GM19324 (cell line): Measurements from ENCODE around the gene UBE2F.
A peak's percentile ranks its signal among the peaks of the same experiment; 100 is the strongest.

Source experiments
- ATAC-seq: cut with Tn5 transposase; IDR thresholded peaks from one replicate; pipeline ENCODE4 v1.9.1; 2021; ENCODE audit warnings: mild to moderate bottlenecking, moderate library complexity; ENCODE audit not compliant: unreplicated experiment, low FRiP score

Gene UBE2F, protein sequence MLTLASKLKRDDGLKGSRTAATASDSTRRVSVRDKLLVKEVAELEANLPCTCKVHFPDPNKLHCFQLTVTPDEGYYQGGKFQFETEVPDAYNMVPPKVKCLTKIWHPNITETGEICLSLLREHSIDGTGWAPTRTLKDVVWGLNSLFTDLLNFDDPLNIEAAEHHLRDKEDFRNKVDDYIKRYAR

DNA sequence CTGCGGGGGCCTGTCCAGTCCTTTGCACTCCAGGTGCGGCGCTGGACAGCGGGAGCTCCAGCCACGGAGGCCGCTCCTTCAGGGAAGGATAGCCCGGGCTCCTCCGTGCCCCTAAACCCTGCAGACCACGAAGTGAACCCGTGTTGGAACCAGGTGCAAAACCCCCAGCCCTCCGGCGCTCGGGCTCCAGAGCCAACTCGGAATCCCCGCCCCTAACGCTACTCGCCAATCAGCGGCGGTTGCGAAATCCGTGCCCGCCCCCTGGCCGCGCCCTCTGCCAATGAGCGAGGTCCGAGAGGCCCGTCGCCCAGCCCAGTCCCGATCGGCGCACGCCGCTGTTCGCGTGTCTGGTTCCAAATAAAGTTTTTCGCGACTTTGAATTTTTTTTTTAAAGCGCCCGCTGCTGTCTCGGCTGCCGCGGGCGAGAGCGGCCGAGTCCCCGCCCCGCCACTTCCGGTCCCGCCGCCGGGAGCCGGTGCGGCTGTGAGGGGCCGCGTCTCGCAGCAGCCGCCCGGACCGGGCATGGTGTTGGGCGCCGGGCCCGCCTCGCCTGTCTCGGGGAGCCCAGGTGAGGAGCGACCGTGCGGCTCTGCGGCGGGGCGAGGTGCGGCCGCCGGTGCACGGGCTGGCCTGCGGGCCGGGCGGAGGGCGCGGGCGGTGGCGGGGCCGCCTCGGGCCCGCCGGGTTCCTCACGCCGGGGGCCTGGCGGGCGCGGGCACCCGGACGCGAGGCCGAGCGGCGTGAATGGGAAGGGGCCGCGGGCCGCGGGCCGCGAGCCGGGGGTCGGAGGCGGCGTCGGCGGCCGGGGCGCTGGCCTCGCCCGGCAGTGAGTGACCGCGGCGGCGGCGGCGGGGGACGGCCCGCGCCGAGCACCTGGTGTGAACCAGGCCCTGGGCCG, at the start of gene UBE2F:
Gene UBE2F, plus strand, starts transcription at position 450 of the 898 bp plus-strand sequence. CDS start 6,094 bp downstream, outside the sequence.
- ATAC-seq = peak; percentile 95

DNA sequence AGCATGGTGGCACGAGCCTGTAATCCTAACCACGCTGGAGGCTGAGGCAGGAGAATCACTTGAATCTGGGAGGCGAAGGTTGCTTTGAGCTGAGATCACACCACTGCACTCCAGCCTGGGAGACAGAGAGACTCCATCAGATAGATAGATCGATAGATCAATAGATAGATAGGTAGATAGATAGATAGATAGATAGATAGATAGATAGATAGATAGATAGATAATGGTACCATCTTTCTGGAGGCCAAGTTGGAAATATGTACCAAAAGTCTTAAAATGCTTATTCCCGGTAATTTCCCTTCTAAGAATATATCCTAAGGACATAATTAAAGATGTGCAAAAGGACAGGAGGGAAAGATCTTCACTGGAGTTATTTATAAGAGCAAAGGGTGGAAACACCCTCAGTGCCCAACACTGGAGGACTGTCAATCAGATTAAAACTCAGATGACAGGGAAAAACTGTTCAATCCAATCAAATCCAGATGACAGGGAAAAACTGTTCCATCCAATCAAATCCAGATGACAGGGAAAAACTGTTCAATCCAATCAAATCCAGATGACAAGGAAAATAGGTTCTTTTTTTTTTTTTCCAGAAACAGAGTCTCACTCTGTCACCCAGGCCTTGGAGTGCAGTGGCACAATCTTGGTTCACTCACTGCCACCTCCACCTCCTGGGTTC, 49.0 kb upstream of the UBE2F start:
- ATAC-seq = no peak

DNA sequence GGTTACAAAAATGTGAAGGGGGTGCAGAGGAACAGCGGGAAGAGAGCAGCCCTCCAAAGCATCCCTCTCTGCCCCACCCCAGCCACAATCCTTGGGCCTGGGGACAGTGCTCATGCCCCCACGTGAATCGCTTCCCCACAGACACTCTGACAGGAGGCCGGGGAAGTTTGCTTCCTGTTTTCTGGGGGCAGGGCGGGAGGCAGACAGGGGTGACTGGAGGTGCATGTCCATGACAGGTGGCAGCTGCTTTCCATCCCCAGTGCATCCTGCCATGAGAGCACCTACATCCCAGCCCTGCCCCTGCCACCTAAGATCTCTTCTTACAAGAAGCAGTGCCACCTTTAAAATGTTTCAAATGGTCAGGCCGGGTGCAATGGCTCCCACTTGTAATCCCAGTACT, 47.2 kb upstream of the UBE2F start:
- ATAC-seq = no peak

DNA sequence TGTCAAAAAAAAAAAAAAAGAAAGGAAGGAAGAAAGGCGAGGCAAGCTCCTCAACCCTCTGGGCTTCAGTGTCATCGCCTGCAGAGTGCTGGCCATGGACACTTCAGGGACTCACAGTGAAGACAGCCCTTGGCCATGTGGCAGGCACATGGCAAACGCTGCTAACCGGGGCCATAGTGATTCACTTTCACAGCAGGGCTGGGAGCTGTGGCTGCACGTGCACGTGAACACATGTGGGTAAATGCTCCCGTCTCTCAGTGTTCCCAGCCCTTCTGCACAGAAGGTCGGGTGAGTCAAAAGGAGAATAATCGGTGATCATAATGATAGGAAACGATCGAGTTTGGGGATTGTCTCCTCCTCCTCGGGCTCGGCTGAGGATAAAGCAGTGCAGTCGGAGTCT, 46.1 kb upstream of the UBE2F start:
- ATAC-seq = no peak

DNA sequence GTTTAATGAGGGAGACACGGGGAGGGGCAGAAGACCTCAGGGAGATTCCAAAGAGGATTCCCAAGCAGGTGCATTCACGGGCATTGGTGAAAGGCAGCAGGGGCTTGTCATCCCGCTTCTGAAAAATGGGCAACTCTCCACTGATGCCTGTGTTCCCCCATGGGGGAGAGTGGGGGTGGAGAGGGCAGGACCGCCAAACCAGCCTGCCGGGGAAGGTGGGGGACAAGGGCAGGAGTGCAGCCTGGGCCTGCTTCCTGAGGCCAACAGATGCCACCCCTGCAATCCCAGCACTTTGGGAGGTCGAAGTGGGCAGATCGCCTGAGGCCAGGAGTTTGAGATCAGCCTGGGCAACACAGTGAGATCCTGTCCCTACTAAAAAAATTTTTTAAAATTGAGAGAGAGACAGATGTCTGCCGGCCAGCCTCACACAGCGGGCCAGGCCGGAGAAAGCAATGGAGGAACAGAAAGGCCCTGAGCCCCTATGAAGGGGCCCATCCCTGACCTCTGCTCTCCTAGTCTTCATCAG, 44.8 kb upstream of the UBE2F start:
- no peak for ATAC-seq

DNA sequence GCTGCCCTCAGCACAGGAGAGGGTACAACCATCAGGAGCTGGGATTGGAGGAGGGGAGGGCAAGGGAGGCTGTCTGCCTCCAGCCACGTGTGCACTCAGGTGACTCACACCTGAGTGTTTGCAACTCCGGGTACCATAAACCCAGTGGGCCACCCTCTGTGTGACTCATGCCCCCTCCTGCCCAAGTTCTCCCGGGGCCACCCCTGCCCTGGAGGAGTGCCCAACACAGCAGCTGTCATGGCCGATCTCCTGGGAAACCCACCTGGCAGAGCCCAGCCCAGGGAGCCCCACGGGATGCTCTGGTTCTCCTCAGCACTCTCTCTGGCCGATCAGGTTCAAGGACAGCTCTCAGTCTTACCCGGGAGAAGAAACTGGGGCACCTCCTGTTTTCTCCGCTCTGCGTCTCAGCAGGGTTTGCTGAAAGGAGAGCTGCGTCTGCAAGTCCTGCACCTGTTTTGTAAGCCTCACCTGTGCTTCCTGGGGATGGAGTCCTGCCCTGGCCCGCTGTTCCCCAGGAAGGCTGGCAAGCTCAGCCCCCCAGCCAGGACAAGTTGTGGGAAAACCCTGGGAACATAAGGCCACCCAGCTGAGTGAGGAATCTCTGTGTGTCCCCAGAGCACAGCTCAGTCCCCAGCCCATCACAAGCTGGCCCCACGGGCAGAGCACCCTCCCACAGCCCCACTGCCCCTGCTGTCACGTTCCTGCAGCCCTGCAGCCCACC, 44.0 kb upstream of the UBE2F start:
- no peak for ATAC-seq

DNA sequence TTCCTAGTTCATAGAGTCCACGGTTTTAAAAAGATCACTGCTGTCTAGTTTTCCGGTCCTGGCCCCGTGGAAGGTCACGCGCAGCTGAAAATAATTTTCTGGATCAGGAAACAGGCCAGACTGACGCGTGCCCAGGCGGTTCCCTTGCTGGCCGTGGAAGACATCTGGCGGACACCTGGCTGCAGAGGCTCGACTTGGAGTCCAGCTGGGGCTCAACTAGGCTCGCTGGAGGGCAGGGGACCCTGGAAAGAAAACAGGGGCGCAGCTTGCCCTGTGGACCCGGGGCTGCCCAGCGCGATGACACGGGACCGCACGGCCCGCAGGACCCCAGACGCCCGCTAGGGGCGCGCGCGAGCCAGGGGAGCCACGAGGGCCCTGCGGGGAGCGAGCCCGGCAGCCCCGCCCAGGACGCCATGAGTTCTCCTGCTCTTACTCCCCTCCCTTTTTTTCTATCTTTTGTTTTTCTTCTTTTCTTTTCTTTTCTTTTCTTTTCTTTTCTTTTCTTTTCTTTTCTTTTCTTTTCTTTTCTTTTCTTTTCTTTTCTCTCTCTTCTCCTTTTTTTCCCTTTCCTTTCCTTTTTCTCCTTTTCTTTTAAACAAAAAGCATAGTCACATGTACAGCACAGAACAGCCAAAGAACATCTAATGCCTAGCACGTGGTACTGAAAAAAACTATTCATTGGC, 43.2 kb upstream of the UBE2F start:
- ATAC-seq = no peak

DNA sequence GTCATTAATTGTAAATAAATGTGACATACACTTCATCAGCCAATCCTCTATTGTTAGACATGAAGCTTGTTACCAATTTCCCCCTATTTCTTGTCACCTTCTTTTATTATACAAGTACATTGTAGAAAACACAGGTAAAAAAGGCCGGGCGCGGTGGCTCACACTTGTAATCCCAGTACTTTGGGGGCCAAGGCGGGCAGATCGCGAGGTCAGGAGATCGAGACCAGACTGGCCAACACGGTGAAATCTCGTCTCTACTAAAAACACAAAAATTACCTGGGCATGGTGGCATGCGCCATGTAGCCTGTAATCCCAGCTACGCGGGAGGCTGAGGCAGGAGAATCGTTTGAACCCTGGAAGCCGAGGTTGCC, 42.7 kb upstream of the UBE2F start:
- ATAC-seq = no peak

DNA sequence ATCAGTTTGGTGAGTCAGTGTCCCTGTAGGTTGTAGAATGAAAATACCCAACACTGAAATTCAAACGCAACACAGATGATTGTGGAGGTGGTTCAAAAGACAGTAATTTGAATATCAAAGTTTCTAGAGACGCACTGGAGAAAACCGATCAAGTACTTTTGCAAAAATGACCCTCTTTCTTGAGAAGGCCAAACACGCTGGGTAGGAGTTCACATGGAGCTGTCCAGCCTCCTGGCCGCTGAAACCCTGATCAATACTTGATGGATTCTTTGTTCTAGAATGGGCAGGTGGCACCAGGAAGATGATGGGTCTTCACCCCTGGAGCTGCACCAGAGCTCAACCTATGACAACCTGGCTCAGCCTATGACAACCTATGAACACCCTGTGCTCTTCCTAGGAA, 39.7 kb upstream of the UBE2F start:
- no peak for ATAC-seq

DNA sequence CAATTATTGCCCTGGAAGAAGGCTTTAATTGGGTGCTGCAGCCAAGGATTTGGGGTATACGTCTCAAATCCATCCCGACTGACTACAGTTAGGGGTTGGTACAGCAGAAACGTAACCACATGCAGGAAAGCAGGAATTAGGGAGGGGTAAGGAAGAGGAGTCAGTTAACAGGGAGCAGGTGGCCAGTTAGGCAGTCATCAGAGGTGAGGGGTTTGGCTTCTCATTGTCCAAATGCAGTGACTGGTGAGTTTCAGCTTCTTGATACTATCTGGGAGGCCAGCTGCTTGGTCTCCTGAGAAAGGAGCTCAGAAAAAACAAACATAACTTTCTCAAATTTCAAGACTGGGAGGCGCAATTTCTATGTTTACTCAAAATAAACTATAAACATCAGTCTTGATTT, 38.8 kb upstream of the UBE2F start:
- ATAC-seq = no peak

DNA sequence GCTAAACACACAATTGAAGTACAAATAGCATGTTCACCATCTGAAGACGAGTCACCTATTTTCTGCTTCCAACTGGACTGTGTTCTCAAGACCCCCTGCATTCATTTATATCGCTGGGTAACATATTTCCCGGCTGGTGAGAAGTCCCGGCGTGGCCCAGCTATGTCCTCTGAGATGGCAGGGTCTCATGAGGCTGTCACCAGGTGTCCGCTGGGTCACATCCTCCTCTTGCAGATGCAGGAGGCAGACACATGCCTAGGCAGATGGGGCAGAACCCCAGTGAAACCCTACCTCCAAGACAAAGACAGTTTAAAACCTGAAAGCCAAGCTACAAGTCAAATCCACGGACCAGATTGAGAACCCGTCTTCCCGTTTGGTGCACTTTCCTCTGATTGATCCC, 36.8 kb upstream of the UBE2F start:
- ATAC-seq = no peak

DNA sequence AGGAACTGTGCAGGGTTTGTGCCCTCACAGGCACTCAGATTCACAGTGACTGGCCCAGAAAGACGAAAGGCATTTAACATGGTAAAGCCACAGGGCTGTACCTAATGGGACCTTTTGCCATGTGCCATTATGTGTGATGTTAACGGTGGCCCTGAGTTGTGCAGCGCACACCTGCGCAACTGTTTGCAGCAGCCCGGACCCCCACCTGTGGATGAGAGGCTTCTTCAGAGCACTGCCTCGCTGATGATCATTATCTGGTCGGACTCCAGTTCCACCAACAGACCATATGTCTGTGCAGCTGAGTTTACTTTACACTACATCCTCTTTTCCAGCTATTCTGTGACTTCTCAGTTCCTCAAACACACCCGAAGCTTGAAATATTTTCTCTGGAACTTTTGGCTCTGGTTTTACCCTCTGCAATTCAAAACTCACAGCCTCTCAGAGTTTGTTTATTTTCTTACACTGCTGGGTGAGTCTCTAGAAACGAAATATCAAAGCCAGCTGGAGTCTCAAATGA, 35.6 kb upstream of the UBE2F start:
- no peak for ATAC-seq

DNA sequence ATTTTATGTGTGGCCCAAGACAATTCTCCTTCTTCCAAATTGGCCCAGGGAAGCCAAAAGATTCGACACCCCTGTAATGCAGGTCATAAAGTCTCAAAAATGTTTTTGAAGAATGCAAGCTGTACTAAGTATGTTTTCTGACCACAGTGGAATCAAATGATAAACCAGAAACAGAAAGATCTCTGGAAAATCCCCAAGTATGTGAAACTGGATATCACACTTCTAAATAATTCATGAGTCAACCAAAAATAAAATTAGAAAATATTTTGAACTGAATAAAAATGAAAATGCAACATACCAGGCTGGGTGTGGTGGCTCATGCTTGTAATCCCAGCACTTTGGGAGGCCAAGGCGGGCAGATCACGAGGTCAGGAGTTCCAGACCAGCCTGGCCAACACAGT, 34.1 kb upstream of the UBE2F start:
- no peak for ATAC-seq

DNA sequence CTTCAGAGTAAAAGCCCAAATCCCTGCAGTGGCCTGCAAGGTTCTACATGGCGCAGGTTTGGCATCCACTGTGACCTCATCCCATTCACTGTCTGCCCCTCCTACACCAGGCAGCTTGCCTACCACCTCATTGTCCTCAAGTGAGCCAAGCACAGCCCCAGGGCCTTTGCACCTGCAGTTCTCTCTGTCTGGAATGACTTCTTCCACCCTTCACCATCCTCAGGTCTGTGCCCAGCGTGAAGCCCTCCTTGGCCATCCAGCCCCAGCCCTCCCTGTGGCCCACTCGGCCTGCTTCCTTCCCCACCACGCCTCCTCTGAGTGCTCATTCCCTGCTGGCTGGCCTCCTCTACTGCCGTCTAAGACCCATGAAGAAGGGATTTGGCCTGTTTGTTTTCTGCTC, 32.6 kb upstream of the UBE2F start:
- no peak for ATAC-seq

DNA sequence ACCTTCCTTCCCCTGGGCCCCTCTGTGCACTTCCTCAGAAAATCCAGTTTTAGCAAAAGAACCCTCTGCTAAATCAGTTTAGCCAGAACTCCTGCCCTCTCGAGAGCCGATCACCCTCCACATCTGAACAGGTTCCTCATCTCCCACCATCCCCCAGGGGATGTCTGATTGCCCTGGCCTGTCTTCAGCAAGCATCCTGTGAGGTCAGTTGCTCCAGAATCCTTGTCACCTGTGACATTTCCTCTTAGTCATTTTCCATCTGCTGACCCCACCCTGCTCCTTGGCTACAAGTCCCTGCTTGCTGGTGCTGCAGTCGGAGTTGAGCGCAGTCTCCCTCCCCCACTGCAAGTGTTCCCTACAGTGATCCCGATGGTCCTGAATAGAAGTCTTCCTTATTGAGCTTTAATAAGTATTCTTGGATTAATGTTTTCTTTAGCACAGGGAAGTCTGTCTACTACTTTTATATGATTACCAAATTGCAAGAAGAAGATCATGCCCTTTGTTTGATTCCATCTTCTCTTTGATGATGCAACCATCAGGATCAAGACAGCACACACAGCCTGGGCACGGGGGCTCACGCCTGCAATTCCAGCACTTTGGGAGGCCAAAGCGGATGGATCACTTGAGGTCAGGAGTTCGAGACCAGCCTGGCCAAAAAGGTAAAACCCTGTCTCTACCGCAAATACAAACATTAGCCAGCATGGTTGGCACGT, 30.9 kb upstream of the UBE2F start:
- ATAC-seq = no peak

DNA sequence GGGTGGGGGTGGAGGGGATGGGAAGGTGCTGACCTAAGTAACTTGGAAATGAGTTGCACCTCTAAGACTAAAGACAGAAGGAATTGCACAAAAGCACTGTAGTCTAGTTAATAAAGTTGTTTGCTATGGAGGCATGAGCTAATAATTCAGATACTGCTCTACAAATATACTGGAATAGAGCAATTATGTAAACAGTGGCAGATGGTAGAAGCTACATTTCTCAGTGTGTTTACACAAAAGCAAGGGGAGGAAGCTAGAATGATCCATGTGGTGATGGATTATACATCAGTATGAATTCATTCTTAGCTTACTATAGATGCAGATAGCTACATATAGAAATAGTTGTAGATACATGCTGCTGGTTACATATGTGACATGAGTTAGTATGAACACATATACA, 27.6 kb upstream of the UBE2F start:
- no peak for ATAC-seq

DNA sequence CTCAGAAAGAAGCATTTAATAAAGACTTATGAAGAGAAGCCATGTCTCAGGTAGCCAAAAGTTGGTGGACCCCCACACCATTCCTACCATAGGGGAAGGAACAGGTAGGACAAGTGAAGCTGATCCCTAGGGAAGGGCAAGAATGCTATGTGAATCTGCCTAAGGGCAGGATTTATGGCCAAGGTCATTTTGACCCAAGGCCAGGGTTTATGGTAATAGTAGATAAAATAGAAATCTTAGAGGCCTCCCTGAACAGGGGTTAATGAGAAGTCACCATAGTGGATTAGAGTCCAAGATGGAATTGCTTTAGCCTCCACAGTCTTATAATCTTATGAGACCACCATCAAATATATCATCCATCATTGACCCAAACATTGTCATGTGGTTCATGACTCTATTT, 26.0 kb upstream of the UBE2F start:
- no peak for ATAC-seq

DNA sequence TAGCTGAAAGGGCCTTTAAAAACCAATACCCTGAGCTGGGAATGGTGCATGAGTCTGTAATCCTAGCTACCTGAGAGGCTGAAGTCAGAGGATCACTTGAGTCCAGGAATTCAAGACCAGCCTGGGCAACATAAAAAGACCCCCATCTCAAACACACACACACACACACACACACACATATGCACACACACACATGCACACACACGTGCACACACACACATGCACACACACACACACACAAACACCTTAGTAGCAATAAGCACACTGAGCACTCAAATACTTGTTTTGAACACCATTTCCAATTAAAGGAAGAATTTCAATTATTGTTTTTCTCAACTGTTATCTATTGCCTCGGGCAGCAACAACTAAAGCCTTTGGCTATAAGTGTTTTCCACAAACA, 25.6 kb upstream of the UBE2F start:
- ATAC-seq = no peak

DNA sequence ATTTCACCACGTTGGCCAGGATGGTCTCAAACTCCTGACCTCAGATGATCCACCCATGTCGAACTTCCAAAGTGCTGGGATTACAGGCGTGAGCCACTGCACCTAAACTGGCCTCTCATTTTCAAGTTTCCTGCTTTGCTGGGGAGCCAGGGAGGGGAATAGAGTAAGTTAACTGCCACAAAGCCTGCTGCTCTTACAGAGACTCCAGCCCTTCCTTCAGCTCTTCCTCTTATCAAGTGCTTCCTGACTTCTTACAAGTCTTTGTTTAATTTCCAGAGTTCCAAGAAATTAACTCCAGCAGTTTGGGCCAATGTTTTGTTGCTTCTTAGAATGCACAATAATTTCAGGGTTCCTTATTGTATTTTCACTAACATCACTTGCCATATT, 24.3 kb upstream of the UBE2F start:
- no peak for ATAC-seq
